ENCODE results near the gene RBL2.

DNA sequence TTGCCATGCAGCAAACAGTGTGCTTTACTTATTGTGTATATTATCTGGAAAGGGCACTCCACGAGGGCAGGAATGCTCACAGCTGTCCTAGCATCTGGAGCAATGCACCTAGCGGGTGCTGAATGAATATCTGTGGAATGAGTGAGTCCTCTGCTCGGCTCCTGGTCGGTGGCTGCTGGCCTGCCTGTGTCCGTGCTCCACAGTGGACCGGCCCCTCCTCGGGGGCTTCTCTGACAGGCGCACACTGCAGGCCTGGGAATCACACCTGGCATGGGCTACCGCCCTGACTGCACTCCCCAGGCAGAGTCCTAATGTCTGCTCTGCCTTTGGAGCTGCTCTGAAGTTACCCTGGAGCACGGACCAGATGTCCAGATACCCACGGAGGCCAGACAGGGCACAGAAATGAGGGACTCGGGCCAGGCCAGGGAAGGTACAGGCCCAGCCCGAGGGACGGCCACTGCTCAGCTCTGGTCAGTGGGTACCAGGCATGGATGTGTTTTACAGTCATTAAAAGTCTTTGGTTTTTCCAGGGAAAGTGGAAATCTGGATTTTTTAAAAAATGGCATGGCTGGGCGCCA, 89.8 kb downstream of the RBL2 start:
- TF ChIP-seq EP300 (IDR thresholded peaks at IDR 0.05) (no peak), POLR2AphosphoS5 (IDR thresholded peaks at IDR 0.05) (no peak), POLR2A (IDR thresholded peaks at IDR 0.05) (no peak), CTCF (IDR thresholded peaks at IDR 0.05) (no peak)

All from sigmoid colon (tissue), 4 donors.